Neural crest cell (in vitro differentiated cells): ENCODE data around the gene FAM161A. TPM values are rescaled to one million over a fixed set of nuclear protein-coding genes. Genes with fewer than 3 reads are reported as not detected.

Experiments
- DNase-seq: peaks from one replicate; pipeline ENCODE4 v3.0.0; 2021; ENCODE audit warnings: low read depth, mixed read lengths, low spot score
- H3K27ac Mint-ChIP-seq: one replicate; pipeline ENCODE4 v1.8.0; 2021; ENCODE audit warnings: mild to moderate bottlenecking, mixed read lengths; ENCODE audit not compliant: unreplicated experiment
- H3K27me3 Mint-ChIP-seq: 2 replicates; pipeline ENCODE4 v1.8.0; 2021; ENCODE audit warnings: low read depth, mild to moderate bottlenecking, mixed read lengths
- H3K36me3 Mint-ChIP-seq: 2 replicates; pipeline ENCODE4 v1.8.0; 2021; ENCODE audit warnings: low read depth, mild to moderate bottlenecking, mixed read lengths
- H3K4me1 Mint-ChIP-seq: 2 replicates; pipeline ENCODE4 v1.8.0; 2021; ENCODE audit warnings: mixed read lengths
- H3K4me3 Mint-ChIP-seq: one replicate; pipeline ENCODE4 v1.8.0; 2021; ENCODE audit warnings: mild to moderate bottlenecking, mixed read lengths
- H3K9me3 Mint-ChIP-seq: 2 replicates; pipeline ENCODE4 v1.8.0; 2021; ENCODE audit warnings: mixed read lengths
- CTCF ChIP-seq: fragments of 200-600 bp; sonication (generic); conservative IDR thresholded peaks from 2 replicates; pipeline ENCODE4 v1.5.0; 2021; ENCODE audit warnings: antibody characterized with exemption, mild to moderate bottlenecking
- total RNA-seq: library from RNA; stranded (reverse); gene quantifications from 2 replicates; pipeline ENCODE4 v1.2.1, GENCODE V29; 2021

The FAM161A gene
- total RNA-seq, 1 donor from 2014 or later: 23.4 TPM

GRCh38 chr2:61787941-61788563 lies 65.8 kb downstream of the FAM161A start:
- H3K4me3 Mint-ChIP-seq: no peak overlapping the region
- no peaks in the 10 kb centered on the region for H3K36me3 Mint-ChIP-seq
- H3K27me3 Mint-ChIP-seq: peaks cover 4% of the 10 kb centered on the region
- peaks cover 3% of the 10 kb centered on the region for H3K4me1 Mint-ChIP-seq
- peak overlapping the region; percentile 28 for H3K27ac Mint-ChIP-seq
- DNase-seq: no peak
- no peak for TF ChIP-seq CTCF
- H3K9me3 Mint-ChIP-seq: no peaks in the 10 kb centered on the region

- Mint-ChIP-seq H3K9me3 (no peaks in the 10 kb centered on the region), H3K27ac (no peak overlapping the region), H3K36me3 (peaks cover 2% of the 10 kb centered on the region), H3K4me3 (no peak overlapping the region), H3K27me3 (peaks cover 4% of the 10 kb centered on the region), H3K4me1 (no peaks in the 10 kb centered on the region)
- DNase-seq: no peak
- no peak for TF ChIP-seq CTCF
Measured at GRCh38 chr2:61786876-61787275, 67.0 kb downstream of the FAM161A start.

DNA sequence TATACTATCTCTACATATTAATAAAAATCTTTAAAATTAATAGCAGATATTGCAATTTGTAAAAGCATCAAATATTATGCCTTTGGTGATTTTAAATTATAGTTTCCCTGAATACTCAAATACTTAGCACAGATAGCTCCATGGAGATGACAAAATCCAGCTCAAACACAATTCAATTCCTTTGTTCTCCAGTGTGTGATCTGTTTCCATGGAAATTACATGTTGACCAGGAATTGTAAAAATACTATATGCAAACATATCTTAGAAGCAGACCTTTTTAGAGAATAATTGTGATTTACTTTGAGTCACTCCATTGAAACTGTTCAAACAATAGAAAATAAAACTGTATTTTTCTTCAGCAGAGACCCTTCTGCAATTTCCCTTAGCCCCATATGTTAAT lies 68.3 kb downstream of the FAM161A start:
- H3K27ac Mint-ChIP-seq: no peak overlapping the region
- peaks cover 4% of the 10 kb centered on the region for H3K27me3 Mint-ChIP-seq
- no peak for TF ChIP-seq CTCF
- no peak for DNase-seq
- peaks cover 2% of the 10 kb centered on the region for H3K36me3 Mint-ChIP-seq
- no peaks in the 10 kb centered on the region for H3K4me1 Mint-ChIP-seq
- H3K4me3 Mint-ChIP-seq: no peak overlapping the region
- H3K9me3 Mint-ChIP-seq: peaks cover 4% of the 10 kb centered on the region

- no peak overlapping the region for H3K4me3 Mint-ChIP-seq
- peaks cover 4% of the 10 kb centered on the region for H3K27me3 Mint-ChIP-seq
- peaks cover 7% of the 10 kb centered on the region for H3K9me3 Mint-ChIP-seq
- H3K4me1 Mint-ChIP-seq: no peaks in the 10 kb centered on the region
- no peak overlapping the region for H3K27ac Mint-ChIP-seq
- no peak for DNase-seq
- H3K36me3 Mint-ChIP-seq: peaks cover 2% of the 10 kb centered on the region
- no peak for TF ChIP-seq CTCF
Measured at GRCh38 chr2:61784643-61785042, 69.2 kb downstream of the FAM161A start.

DNA sequence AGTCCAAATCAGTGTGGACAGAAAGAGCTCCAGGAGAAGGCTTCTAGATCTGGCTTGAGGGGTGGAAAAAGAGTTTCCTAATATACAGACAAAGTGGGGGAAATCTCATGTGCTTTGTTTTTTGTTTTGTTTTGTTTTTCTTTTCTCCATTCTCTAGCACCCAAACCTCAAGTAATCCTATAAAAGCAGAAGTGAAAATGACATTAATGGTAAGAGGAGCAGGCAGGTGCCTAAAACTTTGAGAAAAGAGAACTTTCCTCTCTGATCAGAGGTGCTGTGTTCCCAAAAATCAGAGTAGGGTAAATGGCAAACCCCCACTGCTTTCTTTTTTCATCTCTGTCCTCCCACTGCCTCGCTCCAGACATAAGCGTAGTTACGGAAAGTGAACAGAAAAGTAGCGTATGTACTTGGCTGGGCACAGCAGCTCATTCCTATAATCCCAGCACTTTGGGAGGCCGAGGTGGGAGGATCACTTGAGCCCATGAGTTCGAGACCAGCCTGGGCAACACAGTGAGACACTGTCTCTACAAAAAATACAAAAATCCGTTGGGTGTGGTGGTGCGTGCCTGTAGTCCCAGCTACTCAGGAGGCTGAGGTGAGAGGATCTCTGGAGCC lies 77.8 kb downstream of the FAM161A start:
- Mint-ChIP-seq H3K27ac (no peak overlapping the region), H3K4me3 (no peak overlapping the region), H3K36me3 (no peaks in the 10 kb centered on the region), H3K9me3 (peaks cover 7% of the 10 kb centered on the region), H3K27me3 (peaks cover 15% of the 10 kb centered on the region), H3K4me1 (peaks cover 4% of the 10 kb centered on the region)
- no peak for TF ChIP-seq CTCF
- no peak for DNase-seq

Other genes starting within 250 kb of the FAM161A start
- gene CCT4, start 34.6 kb upstream of the FAM161A start, total RNA-seq: 259 and 277 TPM in 2 replicates
- gene COMMD1, start 51.6 kb upstream of the FAM161A start, total RNA-seq: 30.1 and 30.5 TPM in 2 replicates